ENCODE data around the gene STAMBPL1. TPM values are rescaled to one million over a fixed set of nuclear protein-coding genes. Genes with fewer than 3 reads are reported as not detected.

Gene STAMBPL1
- polyA plus RNA-seq, 10 donors = 5.0 to 10.5 (median 7.7) TPM

- DNase-seq = no peak
Measured at GRCh38 chr10:88890681-88891381, 10.8 kb downstream of the STAMBPL1 start.

DNA sequence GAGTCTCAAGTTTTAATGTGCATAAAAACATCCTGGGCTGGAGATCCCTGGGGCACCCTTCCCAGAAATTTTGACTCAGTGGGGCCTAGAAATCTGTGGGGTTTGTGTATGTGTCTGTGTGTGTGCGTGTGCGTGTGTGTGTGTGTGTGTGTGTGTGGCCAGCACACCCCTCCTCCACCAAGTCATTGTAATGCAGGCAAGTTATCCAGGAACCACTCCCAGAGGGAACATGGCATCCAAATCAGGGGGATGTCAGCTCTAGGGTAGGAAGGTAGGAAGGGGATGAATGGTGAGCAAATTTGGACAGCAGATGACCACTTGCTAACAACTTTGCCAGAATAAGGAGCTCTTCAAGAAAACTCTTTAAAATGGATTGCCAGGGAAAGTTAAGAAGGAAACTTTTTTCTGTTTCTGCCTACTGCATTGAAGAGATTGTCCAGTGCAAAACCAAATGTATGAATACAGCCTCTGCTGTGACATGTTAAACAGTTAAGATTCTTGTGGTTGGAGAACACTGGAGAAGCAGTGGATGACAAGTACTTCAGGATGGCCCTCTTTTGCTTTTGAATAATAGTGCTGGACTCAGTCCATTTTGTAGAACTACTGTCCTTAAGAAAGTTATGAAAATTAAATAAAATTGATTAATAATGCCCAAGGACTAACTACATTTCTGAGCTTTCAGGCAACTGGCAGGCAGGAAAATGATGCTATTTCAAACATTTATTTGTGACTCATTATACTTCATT is 12.3 kb downstream of the STAMBPL1 start:
- no peak for DNase-seq

- no peak for DNase-seq
Measured at GRCh38 chr10:88893611-88894010, 13.6 kb downstream of the STAMBPL1 start.

- no peak for DNase-seq
Measured at GRCh38 chr10:88895250-88895649, 15.2 kb downstream of the STAMBPL1 start.

DNA sequence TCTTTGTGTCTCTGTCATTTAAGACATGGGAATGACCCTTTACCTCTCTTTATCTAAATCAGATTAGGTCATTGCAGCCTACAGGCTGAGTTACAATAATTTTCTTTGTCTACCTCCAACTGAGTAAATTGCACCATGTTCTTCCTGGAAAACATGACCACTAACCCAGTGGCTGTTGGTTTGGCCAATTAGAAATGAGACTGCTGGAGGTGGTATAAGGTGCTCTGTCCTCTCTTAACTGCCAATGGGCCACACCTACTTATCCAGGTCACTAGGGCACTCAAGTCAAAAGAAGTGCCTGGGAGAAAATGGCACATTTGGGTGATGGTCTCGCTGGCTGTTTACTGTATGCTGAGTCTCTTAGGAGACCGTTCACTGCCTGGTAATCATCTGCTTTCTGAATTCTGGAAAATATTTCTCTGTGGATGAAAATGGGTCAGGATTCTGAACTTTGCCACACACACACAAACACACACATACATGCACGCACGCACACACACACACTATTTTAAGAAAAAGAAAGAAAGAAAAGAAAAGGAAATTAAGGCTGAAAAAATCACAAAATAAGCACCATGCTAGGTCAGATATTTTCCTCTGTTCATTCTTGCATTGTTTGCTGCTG is 16.4 kb downstream of the STAMBPL1 start:
- DNase-seq = no peak

GRCh38 chr10:88896994-88897853 is 17.2 kb downstream of the STAMBPL1 start:
- DNase-seq = peak in 2 of 3 donors; percentile 61 to 77

DNA sequence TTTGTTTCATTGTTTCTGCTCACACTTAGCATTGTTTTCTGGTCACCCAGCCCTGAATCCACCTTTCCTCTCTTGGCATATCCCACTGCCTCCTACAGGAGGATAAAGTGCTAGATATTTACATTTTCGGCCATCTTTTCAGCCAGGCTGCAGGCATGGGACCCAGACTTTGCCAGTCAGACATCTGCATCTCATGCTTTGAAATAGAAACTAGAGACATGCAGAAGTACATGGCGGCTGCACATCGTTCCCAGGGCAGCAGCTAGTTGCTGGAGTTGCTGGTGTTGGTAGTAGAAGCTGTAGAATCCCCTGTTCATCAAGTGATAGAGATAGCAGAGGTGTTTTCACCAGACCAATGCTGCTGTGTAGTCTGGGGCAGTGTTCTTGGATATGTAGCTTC is 18.7 kb downstream of the STAMBPL1 start:
- no peak for DNase-seq

DNA sequence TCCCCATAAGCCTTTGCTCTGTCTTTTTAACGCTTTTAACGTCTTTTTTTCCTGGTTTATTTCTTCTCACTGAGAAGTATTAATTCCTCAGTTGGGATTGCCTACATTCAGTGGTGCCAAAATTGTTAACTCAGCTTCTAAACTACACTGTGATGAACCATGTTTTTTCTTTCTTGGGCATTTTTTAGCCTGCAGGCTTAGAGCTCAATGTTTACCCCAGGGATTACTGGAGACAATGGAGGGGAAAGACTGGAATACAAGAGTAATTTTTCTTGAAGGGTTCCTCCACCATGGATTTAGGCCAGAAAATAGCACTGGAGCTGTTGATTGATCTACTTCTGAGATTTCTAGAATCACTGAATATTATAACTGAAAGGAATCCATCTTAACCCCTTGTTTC is 19.8 kb downstream of the STAMBPL1 start:
- no peak for DNase-seq

DNA sequence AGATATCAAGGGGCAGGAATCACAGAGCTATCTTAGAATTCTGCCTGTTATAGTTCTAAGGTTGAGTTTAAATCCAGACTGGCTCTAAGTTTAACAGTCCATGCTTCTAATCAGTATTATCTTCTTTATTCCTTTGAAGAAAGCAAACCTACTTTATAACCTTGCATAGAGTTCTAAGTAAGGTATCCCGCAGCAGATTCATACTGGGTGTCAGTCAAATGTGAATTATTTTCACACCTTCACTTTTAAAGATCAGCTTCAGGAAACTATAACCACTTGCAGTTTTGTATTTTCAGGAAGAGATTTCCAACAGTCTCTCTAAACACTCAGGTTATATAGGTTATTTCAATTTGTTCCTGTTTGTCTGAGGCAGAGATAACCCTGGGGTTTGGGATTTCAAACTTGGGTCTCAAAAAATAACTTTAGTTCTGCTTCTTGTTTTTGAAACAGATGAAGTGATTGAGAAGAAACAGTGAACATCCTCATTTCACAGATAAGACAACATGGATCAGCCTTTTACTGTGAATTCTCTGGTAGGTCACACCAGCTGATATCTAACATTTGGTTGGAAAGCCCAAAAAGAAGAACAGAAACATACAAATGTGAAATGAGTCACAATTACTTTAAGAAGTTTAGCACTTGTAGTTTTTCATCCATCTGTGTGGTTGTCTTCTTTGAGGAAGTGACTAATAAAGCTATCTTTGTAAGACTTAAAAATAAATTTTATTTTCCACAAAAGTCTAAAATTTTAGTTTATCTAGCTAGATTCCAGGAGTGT is 21.4 kb downstream of the STAMBPL1 start:
- DNase-seq = no peak

DNA sequence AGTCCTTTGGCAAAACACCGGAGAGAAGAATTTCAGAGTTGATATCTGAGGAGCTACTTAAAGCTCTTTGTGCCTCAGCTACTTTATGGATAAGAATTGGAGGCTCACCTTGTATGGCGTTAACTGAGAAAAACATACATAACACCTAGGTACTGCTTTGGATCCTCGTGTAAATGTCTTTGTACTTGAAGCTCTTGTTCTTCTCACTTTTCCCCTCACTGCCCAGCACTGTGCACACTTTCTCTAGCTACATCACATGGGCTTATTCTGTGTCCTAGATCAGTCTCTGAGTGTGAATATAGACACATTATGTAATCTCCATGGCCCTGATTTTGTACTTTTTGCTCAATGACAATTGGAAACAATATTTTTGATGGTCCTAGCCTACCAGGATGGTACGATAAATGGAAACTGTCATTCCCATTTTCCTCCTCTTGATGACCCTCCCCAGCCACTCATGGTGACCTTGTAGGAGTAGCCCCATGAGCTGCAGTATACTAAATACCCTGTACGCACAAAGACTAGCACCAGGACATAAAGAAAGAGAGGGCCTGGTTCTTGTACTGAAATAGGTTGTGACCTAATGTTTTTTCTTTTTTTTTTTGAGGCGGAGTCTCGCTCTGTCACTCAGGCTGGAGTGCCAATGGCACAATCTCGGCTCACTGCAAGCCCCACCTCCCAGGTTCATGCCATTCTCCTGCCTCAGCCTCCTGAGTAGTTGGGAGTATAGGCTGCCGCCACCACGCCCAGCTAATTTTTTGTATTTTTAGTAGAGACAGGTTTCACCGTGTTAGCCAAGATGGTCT is 22.1 kb downstream of the STAMBPL1 start:
- no peak for DNase-seq

DNA sequence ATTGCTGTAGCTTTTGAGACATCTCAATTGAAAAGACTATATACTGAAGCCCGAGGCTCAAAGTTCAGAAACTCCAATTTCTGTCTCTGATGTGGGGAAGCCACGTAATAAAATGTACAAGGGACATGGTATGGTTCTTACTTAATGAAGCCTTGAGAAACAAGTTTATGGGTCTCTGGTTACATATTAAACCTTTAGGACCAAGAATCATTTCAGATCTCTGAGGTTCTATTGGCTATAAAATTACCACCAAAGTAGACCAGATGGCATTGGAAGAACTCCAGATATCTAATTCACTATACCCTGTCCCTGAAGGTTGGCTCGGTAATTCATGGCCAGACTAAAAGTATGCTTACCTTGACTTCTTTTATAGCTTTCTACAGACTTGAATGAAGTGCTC is 23.7 kb downstream of the STAMBPL1 start:
- DNase-seq = no peak

DNA sequence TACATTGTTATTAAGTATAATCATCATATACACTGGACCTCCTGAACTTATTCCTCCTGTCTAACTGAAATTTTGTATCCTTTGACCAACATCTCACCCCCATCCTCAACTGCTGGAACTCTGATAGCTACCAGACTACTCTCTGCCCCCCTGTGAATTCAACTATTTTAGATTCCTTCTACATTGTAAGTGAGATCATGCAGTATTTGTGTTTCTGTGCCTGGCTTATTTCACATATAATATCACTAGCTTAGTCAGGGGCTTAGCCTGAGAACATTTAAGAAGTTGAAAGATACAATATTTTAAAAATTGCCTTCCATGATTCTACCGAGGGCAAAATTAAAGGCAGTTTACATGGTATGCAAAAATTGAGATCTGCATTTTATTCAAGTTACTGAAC is 26.9 kb downstream of the STAMBPL1 start:
- DNase-seq = no peak

DNA sequence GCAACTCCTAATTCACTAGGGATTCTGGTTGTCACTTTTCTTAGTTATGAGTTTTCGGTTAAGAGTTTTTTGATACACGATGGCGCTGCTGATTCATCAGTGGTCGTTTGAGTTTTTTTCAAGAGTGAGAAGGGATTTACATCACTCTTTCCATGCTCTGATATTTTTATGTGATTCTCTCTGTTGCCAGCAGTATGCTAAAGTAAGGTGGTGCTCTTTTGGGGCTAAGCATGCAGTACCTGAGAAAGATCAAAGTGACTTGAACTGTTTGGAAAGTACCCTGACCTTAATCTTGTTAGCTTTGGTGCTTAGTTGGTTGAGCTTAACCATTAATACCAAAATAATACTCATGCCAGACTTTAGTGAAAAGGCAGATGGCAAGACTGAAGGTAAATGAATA is 28.1 kb downstream of the STAMBPL1 start:
- no peak for DNase-seq

- no peak for DNase-seq
Measured at GRCh38 chr10:88911116-88911515, 31.1 kb downstream of the STAMBPL1 start.

DNA sequence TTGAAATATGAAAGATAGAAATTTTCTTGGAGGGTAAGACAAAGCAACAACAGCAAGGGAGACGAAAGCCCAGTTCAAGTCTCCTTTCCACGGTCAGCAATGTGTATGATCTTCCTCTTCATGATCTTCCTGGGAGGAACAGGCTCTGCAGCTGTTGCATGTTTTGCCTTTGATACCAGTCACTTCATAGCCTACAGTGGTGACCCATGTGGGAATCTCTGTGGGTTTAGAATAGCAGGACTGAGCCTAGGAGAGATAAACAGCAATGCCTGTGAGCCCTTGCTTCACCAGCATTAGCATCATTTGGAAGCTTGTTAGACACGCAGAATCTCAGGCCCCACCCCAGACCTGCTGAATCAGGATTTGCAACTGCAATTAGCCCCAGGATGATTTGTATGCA is 31.8 kb downstream of the STAMBPL1 start:
- DNase-seq = no peak

DNA sequence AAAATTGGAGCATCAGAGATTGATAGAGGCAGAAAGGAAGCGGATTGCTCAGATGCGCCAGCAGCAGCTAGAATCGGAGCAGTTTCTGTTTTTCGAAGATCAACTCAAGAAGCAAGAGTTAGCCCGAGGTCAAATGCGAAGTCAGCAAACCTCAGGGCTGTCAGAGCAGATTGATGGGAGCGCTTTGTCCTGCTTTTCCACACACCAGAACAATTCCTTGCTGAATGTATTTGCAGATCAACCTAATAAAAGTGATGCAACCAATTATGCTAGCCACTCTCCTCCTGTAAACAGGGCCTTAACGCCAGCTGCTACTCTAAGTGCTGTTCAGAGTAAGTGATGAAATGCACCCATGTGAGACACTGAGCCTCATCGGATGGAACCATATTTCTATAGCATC is 33.1 kb downstream of the STAMBPL1 start:
- DNase-seq = peak in 2 of 3 donors; percentile 52 to 77

GRCh38 chr10:88913788-88914187 is 33.7 kb downstream of the STAMBPL1 start:
- peak in 1 of 3 donors; percentile 66 for DNase-seq

DNA sequence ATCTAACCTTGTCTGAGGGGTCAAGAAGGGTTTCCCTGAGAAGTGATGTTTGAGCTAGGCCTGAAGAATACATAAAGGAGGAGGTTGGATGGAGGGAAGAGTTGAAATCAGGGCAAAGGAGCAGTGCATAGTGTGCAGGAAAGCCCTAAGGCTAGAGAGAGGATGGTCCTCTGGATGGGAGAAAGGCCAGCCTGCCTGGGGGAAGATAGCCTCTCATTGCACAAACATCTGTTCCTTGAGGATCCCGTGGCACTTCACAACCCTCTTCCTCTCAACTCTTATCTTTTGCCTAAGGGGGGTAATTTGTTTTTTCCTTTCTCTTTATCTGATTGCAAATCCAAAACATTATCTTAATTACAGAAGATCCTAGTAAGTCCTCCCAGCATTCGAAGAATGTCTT is 35.7 kb downstream of the STAMBPL1 start:
- DNase-seq = no peak

DNA sequence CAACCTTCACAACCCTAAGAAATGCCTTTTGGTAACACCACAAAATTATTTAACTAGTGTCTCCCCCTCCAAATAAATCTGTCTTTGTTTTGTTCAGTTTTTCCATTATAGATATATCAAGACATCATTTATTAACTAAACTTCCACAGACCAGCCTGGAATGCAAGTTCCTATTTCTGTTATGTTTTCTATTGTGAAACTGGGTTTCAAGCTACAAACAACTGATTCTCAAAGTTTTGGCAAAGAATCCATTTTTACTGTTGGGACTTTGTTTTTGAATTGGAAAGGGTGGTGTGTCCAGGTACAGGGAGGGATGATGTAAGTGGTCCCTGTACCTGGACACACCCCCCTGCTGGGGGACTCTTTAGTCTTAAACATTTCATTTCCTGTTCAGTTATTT is 36.2 kb downstream of the STAMBPL1 start:
- no peak for DNase-seq

- no peak for DNase-seq
Measured at GRCh38 chr10:88916986-88917385, 36.9 kb downstream of the STAMBPL1 start.
